ENCODE results near the gene TMEM61.

The TMEM61 gene

DNA sequence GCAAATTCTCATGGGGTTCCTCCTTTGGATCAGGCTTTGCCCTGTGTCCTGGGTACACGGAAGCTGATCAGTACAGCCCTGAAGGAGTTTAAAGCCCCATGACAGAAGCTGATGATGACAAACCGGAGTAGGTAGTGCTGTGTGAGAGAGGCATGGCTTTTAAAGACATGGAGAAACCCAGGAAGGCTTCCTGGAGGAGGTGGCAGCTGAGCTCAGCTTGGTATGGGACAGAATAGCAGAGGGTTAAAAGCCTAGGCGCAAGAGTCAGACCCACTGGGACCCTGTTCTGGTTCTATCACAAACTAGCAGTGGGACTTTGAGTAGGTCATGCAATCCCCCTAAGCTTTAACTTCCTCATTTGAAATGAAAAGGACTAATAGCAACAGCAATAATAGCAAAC, 6.1 kb downstream of the TMEM61 start:
- Mint-ChIP-seq H3K36me3 (no peaks in the 10 kb centered on the region), H3K9me3 (ENCODE audit: low read depth) (no peaks in the 10 kb centered on the region), H3K27ac (no peak overlapping the region), H3K27me3 (peaks cover 6% of the 10 kb centered on the region), H3K4me1 (ENCODE audit: low read depth) (no peaks in the 10 kb centered on the region), H3K4me3 (no peak overlapping the region)

DNA sequence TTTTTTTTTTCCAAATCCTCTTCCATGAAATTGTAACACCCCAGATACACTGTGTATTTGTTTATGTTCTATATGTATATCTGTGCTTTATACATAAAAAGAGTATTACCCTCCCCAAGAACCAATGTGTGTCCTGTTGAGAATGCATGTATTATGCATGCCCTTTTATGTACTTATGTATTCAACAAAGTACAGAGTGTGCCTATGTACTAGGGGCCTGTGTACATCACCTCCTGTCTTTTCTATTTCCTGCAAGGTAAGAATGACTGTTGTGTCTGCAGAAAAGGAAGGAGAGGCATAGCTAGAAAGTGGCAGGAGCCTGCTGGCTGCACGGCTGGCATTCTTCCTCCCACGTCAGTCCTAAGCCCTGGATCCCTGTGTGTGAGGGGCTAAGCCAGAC, 7.0 kb downstream of the TMEM61 start:
- no peaks in the 10 kb centered on the region for H3K4me1 Mint-ChIP-seq (ENCODE audit: low read depth)
- H3K27me3 Mint-ChIP-seq = peaks cover 3% of the 10 kb centered on the region
- H3K4me3 Mint-ChIP-seq = no peak overlapping the region
- H3K27ac Mint-ChIP-seq = no peak overlapping the region
- H3K9me3 Mint-ChIP-seq (ENCODE audit: low read depth) = no peaks in the 10 kb centered on the region
- H3K36me3 Mint-ChIP-seq = no peaks in the 10 kb centered on the region

DNA sequence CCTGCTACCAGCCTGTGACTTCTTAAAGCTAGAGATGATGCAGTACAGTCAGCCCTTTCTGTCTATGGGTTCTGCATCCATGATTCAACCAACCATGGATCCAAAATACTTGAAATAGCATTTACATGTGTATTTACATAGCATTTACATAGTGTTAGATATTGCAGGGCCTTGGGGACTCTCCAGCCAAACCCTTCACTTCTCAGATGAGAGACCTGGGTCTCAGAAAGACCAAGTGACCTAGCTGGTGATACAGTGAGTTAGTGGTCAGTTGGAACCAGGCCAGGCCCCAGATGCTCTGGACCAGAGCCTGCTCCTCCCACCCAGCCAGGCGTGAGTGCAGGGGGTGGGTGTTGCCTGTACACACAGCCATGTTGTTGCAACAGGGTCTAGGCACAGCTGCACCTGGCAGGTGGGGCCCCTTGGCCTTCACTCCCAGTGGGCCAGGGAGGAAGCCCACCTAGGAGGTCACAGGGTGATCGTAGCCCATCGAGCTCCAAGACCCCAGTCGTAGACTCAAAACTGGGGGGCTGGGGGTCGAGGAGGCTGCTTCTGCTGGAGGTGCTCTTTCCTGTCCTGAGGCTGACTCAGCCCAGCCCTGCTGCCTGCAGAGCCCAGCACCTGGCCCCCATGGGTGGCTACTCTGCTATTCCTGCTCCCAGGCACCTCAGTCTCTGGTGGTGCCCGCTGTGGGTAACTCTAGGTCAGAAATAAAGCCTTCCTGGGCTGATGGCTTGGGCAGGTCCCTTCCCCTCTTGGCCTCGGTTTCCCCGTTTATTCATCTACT, 7.7 kb downstream of the TMEM61 start:
- Mint-ChIP-seq H3K27ac (no peak overlapping the region), H3K4me3 (no peak overlapping the region), H3K4me1 (ENCODE audit: low read depth) (no peaks in the 10 kb centered on the region), H3K36me3 (no peaks in the 10 kb centered on the region), H3K9me3 (ENCODE audit: low read depth) (no peaks in the 10 kb centered on the region), H3K27me3 (peaks cover 2% of the 10 kb centered on the region)

DNA sequence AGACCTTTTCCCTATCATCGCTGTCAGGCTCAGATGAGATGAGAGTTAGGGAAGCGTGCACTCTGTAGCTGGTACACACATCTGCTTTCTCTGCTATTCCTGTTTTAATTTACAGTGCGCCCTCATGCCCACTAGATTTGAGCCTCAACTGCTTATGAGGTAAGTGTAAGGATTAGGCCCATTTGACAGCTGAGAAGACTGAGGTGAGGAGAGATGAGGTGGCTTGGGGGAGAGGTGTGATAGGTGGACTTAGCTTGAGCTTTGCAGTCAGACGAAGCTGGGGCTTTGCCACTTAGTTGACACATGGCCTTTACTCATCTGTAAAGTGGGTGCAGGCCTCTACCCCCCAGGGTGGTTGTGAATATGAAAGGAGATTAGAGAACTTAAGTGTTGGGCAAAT, 8.5 kb downstream of the TMEM61 start:
- Mint-ChIP-seq H3K27ac (no peak overlapping the region), H3K4me1 (ENCODE audit: low read depth) (no peaks in the 10 kb centered on the region), H3K36me3 (no peaks in the 10 kb centered on the region), H3K27me3 (peaks cover under 1% of the 10 kb centered on the region), H3K9me3 (ENCODE audit: low read depth) (no peaks in the 10 kb centered on the region), H3K4me3 (no peak overlapping the region)

DNA sequence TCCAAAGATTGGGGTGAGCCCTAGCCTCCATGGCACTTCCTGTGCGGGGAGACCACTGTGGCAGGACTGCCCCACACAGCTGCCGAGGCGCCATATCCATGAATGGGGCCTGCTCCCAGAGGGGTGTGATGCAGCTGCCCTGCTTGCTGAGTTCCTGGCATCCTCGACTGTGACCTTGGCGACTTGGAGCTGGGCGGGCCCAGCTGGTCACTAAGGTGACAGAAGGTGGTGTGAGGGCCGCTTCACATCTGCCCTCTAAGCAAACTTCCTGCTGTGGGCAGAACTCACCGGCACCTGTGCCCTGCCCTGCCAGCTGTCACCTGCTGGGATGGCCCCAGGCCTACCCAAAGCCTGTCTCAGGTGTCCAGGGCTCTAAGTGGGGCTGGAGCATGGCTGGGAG, 9.0 kb downstream of the TMEM61 start:
- H3K27ac Mint-ChIP-seq = no peak overlapping the region
- no peak overlapping the region for H3K4me3 Mint-ChIP-seq
- H3K9me3 Mint-ChIP-seq (ENCODE audit: low read depth) = no peaks in the 10 kb centered on the region
- H3K36me3 Mint-ChIP-seq = no peaks in the 10 kb centered on the region
- H3K4me1 Mint-ChIP-seq (ENCODE audit: low read depth) = no peaks in the 10 kb centered on the region
- H3K27me3 Mint-ChIP-seq = no peaks in the 10 kb centered on the region

DNA sequence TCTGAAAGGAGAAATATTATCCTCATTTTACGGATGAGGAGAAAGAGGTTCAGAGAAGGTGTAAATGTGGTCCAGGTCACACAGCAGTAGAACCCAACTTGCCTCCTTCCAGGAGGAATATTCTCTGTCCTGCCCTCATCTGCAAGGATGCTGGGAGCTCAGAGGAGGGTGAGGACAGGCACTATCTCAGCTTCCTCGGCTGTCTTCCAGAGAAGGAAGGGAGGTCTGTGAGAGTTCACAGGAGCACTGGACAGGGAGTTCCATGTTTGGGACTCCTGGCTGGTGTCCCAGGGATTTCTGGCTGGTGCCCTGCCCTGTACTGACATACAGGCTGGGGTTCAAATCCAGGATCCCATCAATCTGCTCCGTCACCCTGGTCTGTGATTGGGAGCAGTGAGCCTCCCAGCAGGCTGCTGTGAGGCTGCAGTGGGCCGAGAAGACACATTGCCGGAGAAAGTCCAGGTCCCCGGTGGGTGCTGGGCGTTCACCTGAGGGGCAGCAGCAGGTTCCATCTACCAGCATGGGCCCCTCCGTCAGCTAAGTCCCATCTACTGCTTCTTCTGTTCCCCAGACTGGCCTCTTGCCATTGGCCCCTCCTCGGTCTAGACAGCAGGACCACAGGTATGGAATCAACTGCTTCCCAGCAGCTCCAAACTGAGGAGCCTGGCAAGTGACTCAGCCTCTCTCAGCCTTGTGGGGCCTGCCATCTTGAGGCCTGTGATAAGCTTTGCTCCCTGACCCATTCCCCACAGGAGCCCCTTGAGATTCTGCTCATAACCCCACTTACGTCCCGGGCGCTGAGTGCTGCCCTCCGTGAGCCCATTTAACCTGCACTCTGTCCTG, 9.8 kb downstream of the TMEM61 start:
- H3K4me3 Mint-ChIP-seq = no peak overlapping the region
- H3K27me3 Mint-ChIP-seq = no peaks in the 10 kb centered on the region
- peaks cover 1% of the 10 kb centered on the region for H3K4me1 Mint-ChIP-seq (ENCODE audit: low read depth)
- no peaks in the 10 kb centered on the region for H3K9me3 Mint-ChIP-seq (ENCODE audit: low read depth)
- H3K36me3 Mint-ChIP-seq = no peaks in the 10 kb centered on the region
- H3K27ac Mint-ChIP-seq = no peak overlapping the region

DNA sequence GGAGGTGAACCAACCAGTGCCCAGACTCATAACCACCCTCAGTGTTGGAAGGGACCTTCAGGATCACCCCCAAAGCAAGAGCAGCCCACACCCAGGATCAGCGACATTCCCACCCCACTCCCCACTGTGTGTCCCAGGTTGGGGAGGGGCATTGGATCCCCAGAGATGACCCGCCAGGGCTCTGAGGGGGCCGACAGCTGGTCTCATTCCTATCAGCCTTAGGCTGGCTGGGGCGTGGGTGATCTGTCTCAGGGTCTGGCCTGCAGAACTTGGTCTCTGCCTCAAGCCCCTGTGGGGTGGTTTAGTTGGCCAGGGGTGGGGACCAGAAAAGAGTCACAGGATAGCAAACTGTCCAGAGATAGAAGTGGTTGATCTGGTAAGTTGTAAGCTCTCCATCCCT, 10.5 kb downstream of the TMEM61 start:
- no peak overlapping the region for H3K27ac Mint-ChIP-seq
- H3K36me3 Mint-ChIP-seq = no peaks in the 10 kb centered on the region

DNA sequence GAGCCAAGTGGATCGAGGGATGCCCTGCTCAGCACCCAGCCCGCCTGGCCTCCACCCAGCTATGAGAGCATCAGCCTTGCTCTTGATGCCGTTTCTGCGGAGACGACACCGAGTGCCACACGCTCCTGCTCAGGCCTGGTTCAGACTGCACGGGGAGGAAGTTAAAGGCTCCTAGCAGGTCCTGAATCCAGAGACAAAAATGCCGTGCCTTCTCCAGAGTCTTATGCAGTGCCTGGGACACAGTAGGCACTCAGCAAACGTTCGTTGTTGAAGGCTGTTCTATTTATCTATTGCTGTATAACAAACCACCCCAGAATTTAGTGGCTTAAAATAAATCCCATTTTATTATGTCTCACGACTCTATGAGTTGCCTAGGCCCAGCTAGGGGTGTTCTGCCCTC, 11.5 kb downstream of the TMEM61 start:
- H3K27me3 Mint-ChIP-seq = peaks cover 5% of the 10 kb centered on the region
- H3K4me1 Mint-ChIP-seq (ENCODE audit: low read depth) = peaks cover 16% of the 10 kb centered on the region
- H3K27ac Mint-ChIP-seq = no peak overlapping the region
- no peak overlapping the region for H3K4me3 Mint-ChIP-seq
- no peaks in the 10 kb centered on the region for H3K9me3 Mint-ChIP-seq (ENCODE audit: low read depth)
- H3K36me3 Mint-ChIP-seq = no peaks in the 10 kb centered on the region

More for the DNA sequence above, 10.5 kb downstream of the TMEM61 start:
- Mint-ChIP-seq H3K4me1 (ENCODE audit: low read depth) (peaks cover 9% of the 10 kb centered on the region), H3K9me3 (ENCODE audit: low read depth) (no peaks in the 10 kb centered on the region), H3K4me3 (no peak overlapping the region), H3K27me3 (peaks cover 3% of the 10 kb centered on the region)

DNA sequence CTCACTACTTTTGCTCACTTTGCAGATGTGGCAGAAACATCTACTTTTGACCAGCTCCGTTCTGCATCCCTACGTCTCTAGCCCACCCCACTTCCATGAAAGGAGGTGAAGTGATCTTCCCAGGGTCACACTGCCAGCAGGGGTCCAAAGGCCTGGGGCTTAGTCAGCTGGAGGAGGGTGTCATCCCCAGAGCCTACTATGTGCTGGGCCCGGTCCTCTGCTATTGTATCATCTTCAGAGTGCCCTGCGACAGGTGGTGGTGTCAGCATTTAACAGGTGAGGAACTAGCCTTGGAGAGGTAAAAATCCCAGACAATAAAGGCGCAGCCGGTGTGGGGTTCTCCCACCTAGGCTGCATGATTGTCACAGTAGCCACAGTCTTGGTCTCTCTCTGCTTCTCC, 12.7 kb downstream of the TMEM61 start:
- H3K9me3 Mint-ChIP-seq (ENCODE audit: low read depth) = no peaks in the 10 kb centered on the region
- H3K4me1 Mint-ChIP-seq (ENCODE audit: low read depth) = peaks cover 20% of the 10 kb centered on the region
- peaks cover 10% of the 10 kb centered on the region for H3K27me3 Mint-ChIP-seq
- no peak overlapping the region for H3K4me3 Mint-ChIP-seq
- H3K27ac Mint-ChIP-seq = no peak overlapping the region
- H3K36me3 Mint-ChIP-seq = no peaks in the 10 kb centered on the region

DNA sequence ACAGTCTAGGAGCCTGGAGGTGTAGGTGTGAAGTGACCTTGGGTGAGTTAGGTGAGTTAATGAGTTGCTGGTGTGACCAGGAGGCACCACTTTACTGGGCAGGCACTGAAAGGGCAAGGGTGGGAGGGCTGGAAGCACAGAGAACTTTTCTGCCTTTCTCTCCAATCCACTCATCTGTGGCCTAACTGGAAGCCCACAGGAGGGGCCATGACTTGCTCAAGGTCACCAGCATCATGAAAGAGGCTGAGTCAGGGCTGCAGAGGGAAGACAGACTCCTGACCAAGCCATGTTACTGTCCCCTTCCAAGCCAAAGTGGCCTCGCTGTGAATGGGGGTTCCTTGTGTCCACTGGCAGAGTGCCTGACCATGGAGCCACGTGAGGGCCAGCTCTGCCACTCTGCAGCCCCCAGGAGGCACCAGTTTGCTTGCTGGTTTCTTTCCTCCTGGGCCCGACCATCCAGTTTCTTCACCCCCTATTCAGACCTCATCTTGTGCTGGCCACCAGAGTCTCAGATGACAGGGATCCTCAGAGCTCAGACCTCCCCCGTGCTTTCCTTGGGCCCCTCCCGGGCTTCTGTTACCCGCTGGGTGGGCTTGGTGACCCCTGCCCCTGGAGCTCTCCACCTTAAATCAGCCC, 14.0 kb downstream of the TMEM61 start:
- Mint-ChIP-seq H3K4me1 (ENCODE audit: low read depth) (peaks cover 20% of the 10 kb centered on the region), H3K27me3 (peaks cover 11% of the 10 kb centered on the region), H3K36me3 (no peaks in the 10 kb centered on the region), H3K4me3 (no peak overlapping the region), H3K27ac (no peak overlapping the region), H3K9me3 (ENCODE audit: low read depth) (no peaks in the 10 kb centered on the region)

DNA sequence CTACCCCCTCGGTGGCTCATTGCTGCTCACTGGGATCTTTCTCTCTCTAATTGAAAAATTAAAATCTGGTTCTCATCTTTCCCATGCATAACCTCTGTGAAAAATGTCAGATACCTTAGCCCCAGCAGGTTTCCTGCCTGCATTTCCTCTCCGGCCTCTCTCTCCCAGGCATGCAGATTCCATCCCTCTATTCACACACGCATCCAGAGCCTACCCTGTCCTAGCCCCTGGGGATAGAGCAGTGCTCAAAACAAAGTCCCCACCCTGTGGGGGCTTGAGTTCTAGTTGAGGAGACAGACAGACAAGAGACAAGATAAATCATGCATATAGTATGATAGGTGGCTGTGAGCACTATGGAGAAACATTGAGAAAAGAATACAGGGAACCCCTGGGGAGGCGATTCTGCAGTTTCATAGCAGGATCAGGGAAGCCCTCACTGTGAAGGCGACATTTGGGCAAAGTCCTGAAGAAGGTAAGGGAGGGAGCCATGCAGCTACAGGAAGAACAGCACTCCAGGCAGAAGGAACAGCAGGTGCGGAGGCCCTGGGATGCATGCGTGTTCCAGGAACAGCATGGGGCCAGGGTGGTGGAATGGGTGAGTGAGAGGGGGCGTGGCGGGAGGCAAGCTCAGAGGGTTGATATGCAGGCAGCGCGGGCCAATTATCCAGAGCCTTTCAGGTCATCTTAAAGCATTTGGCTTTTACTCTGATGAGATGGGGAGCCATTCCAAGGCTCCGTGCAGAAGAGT, 14.8 kb downstream of the TMEM61 start:
- Mint-ChIP-seq H3K36me3 (no peaks in the 10 kb centered on the region), H3K9me3 (ENCODE audit: low read depth) (no peaks in the 10 kb centered on the region), H3K4me1 (ENCODE audit: low read depth) (peaks cover 20% of the 10 kb centered on the region), H3K27ac (no peak overlapping the region), H3K4me3 (no peak overlapping the region), H3K27me3 (peaks cover 14% of the 10 kb centered on the region)

DNA sequence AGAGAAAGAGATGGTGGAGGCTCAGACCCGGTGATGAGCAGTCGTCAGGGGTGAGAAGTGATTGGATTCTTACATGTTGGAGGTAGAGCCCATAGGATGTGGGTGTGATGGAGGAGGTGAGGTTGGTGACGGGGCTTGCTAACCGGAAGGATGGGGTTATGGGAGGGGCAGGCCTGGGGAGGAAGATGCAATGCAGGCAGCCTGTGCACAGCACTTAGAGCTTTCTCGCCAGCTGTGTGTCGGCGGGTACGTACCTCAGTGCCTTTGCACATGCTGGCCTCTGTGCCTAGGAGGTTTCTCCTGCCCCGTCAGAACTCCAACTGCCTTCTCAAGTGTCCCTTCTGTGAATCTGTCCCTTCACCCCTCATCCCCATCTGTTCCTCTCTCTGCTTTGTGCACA, 15.4 kb downstream of the TMEM61 start:
- Mint-ChIP-seq H3K9me3 (ENCODE audit: low read depth) (no peaks in the 10 kb centered on the region), H3K36me3 (no peaks in the 10 kb centered on the region), H3K27me3 (peaks cover 14% of the 10 kb centered on the region), H3K27ac (no peak overlapping the region), H3K4me3 (peak overlapping the region; percentile 54), H3K4me1 (ENCODE audit: low read depth) (peaks cover 20% of the 10 kb centered on the region)

DNA sequence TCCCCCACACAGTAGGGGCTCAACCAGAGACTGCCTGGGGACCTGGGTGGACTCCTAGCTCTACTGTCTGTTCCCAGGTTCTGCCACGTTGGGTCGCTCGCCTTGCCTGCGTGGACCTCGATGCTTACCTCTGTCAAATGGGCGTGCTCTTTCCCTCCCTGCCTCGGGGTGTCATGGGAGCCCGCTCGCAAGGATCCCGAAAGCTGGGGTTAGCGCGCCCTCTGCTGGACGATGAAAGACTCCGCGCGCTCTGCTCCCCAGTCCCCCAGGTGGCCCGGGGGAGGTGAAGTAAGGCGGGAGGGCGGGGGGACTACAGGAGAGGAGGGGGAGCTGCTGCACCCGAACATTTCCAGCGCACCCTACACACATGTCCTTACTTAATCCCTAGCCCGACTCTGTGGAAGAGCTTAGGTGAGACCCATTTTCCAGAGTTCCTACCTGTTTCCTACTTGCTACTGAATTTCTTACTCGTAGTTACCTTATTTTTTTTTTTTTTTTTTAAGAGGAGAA, 16.0 kb downstream of the TMEM61 start:
- H3K4me1 Mint-ChIP-seq (ENCODE audit: low read depth) = peaks cover 20% of the 10 kb centered on the region
- no peaks in the 10 kb centered on the region for H3K9me3 Mint-ChIP-seq (ENCODE audit: low read depth)
- peaks cover 14% of the 10 kb centered on the region for H3K27me3 Mint-ChIP-seq
- peak overlapping the region; percentile 72 for H3K4me3 Mint-ChIP-seq
- no peaks in the 10 kb centered on the region for H3K36me3 Mint-ChIP-seq
- no peak overlapping the region for H3K27ac Mint-ChIP-seq

DNA sequence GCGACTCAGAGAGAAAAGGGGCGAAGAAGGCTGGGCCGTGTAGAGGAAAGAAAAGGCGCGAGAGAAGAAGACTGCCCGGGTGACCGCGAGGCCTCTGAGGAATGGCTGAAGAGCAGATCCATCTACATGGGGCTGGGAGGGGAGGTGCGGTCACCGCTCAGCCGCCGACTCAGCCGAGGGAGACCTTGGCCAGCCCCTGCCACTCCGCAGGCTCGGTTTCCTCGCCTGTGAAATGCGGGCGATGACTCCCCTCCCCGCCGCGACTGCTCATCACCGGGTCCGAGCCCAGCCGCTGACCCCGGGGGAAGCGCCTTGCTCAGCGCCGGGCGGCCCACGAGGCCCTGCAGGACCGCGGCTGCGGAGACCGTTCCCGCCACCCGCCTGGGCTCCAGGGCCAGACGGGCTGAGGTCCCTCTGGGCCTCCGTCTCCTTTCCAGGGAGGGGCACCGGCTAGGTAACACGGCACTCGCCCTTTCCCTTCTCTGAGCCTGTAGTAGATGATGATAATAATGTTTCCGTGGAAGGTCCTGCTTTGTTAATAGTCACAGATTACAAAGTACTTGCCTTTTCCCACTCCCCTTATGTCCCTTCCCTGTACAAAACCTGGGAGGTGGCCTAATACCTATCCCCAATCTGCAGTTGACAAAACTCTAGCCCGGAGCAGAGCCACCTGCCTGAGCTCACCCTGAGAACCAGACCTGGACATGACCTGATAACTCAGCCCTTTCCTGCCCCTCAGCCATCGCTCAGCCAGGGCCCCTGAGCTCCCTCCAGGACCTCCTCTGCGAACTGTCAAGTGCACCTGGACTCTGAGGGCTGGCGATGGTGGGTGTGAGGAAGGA, 16.7 kb downstream of the TMEM61 start:
- H3K4me1 Mint-ChIP-seq (ENCODE audit: low read depth) = peaks cover 20% of the 10 kb centered on the region
- no peaks in the 10 kb centered on the region for H3K9me3 Mint-ChIP-seq (ENCODE audit: low read depth)
- no peak overlapping the region for H3K27ac Mint-ChIP-seq
- peak overlapping the region; percentile 72 for H3K4me3 Mint-ChIP-seq
- H3K36me3 Mint-ChIP-seq = no peaks in the 10 kb centered on the region
- peaks cover 14% of the 10 kb centered on the region for H3K27me3 Mint-ChIP-seq

Data from activated naive CD8-positive, alpha-beta T cell (primary cell).